ENCODE data around the gene SLC37A1.
"Not testable (repeated sequence)": the region's sequence is repeated elsewhere in the genome, so short reads cannot be mapped to it uniquely, and the experiment has no call there.

The SLC37A1 gene

GRCh38 chr21:42513151-42513984, at the start of gene SLC37A1:
Gene SLC37A1 (plus strand): TSS chr21:42513852. CDS start chr21:42518455, 4,603 bp downstream.
- no peak for DNase-seq

GRCh38 chr21:42463861-42464515, 49.7 kb upstream of the SLC37A1 start:
- DNase-seq, result no peak

GRCh38 chr21:42465008-42465802, 48.4 kb upstream of the SLC37A1 start:
- DNase-seq, result no peak

GRCh38 chr21:42465803-42466127, 47.9 kb upstream of the SLC37A1 start:
- no peak for DNase-seq

- no peak for DNase-seq
Observed at GRCh38 chr21:42466700-42467099, 47.0 kb upstream of the SLC37A1 start.

GRCh38 chr21:42467140-42467983, 46.3 kb upstream of the SLC37A1 start:
- DNase-seq, result no peak

- no peak for DNase-seq
Observed at GRCh38 chr21:42468491-42469131, 45.0 kb upstream of the SLC37A1 start.

GRCh38 chr21:42469272-42469671, 44.4 kb upstream of the SLC37A1 start:
- DNase-seq, result no peak

GRCh38 chr21:42469726-42470125, 43.9 kb upstream of the SLC37A1 start:
- DNase-seq, result not testable (repeated sequence)

- DNase-seq, result no peak
Observed at GRCh38 chr21:42471206-42471605, 42.4 kb upstream of the SLC37A1 start.

GRCh38 chr21:42471716-42472330, 41.8 kb upstream of the SLC37A1 start:
- DNase-seq, result no peak

GRCh38 chr21:42472521-42472920, 41.1 kb upstream of the SLC37A1 start:
- DNase-seq, result no peak

GRCh38 chr21:42473498-42474042, 40.1 kb upstream of the SLC37A1 start:
- DNase-seq, result no peak

GRCh38 chr21:42474043-42474831, 39.4 kb upstream of the SLC37A1 start:
- peak; percentile 70 for DNase-seq

GRCh38 chr21:42475036-42475435, 38.6 kb upstream of the SLC37A1 start:
- DNase-seq, result no peak

GRCh38 chr21:42475526-42476387, 37.9 kb upstream of the SLC37A1 start:
- no peak for DNase-seq

- DNase-seq, result no peak
Observed at GRCh38 chr21:42476388-42477331, 37.0 kb upstream of the SLC37A1 start.

- DNase-seq, result no peak
Observed at GRCh38 chr21:42478504-42478903, 35.1 kb upstream of the SLC37A1 start.

All from NCI-H2029 (cell line).